HCT116 (cell line): Measurements from ENCODE around the gene RACGAP1.

Experiments used
- EGR1 ChIP-seq: IDR thresholded peaks from 2 replicates; pipeline ENCODE4 v1.6.1; 2012; ENCODE audit warnings: low read depth
- ELF1 ChIP-seq: IDR thresholded peaks from 2 replicates; pipeline ENCODE4 v1.6.1; 2012; ENCODE audit warnings: low read depth, borderline replicate concordance
- JUND ChIP-seq: IDR thresholded peaks from 2 replicates; pipeline ENCODE4 v1.6.1; 2012
- POLR2A ChIP-seq: IDR thresholded peaks from 2 replicates; pipeline ENCODE4 v1.7.0; 2011; ENCODE audit warnings: borderline replicate concordance; ENCODE audit not compliant: insufficient read depth, insufficient read length; ENCODE audit errors: extremely low read depth
- POLR2AphosphoS5 ChIP-seq: IDR thresholded peaks from 2 replicates; pipeline ENCODE4 v1.6.1; 2011; ENCODE audit warnings: mild to moderate bottlenecking, low read depth, low read length, moderate library complexity
- SIN3A ChIP-seq: IDR thresholded peaks from 2 replicates; pipeline ENCODE4 v1.6.1; 2012; ENCODE audit warnings: low read depth
- SRF ChIP-seq: IDR thresholded peaks from 2 replicates; pipeline ENCODE4 v1.6.1; 2012; ENCODE audit warnings: low read depth
- TCF7L2 ChIP-seq: IDR thresholded peaks from 2 replicates; pipeline ENCODE4 v1.7.0; 2011; ENCODE audit warnings: borderline replicate concordance, inconsistent platforms; ENCODE audit not compliant: insufficient read depth, insufficient read length; ENCODE audit errors: extremely low read depth
- YY1 ChIP-seq: IDR thresholded peaks from 2 replicates; pipeline ENCODE4 v1.6.1; 2011; ENCODE audit warnings: low read length, low read depth, moderate library complexity, mild to moderate bottlenecking; ENCODE audit not compliant: insufficient replicate concordance; ENCODE audit errors: extremely low read depth
- TF ChIP-seq, protein P1 (sequence below), 3 experiments: fragments of 200-600 bp in 1 of 3; sonication (generic) in 1 of 3; IDR thresholded peaks in 2 of 3; conservative IDR thresholded peaks in 1 of 3; 2 replicates each; pipeline ENCODE4 v1.5.1; 2012 to 2017; ENCODE audit warnings: low read depth in 2 of 3, low read length in 2 of 3, antibody characterized with exemption in 1 of 3, borderline replicate concordance in 1 of 3, control low read depth in 1 of 3, mild to moderate bottlenecking in 1 of 3, mixed read lengths in 1 of 3, mixed run types in 1 of 3, moderate library complexity in 1 of 3; ENCODE audit not compliant: insufficient read depth in 1 of 3
- TF ChIP-seq, protein P2 (sequence below): IDR thresholded peaks from 2 replicates; pipeline ENCODE4 v1.6.1; 2012; ENCODE audit warnings: low read depth
- TF ChIP-seq, protein P3 (sequence below): IDR thresholded peaks from 2 replicates; pipeline ENCODE4 v1.6.1; 2012

DNA sequence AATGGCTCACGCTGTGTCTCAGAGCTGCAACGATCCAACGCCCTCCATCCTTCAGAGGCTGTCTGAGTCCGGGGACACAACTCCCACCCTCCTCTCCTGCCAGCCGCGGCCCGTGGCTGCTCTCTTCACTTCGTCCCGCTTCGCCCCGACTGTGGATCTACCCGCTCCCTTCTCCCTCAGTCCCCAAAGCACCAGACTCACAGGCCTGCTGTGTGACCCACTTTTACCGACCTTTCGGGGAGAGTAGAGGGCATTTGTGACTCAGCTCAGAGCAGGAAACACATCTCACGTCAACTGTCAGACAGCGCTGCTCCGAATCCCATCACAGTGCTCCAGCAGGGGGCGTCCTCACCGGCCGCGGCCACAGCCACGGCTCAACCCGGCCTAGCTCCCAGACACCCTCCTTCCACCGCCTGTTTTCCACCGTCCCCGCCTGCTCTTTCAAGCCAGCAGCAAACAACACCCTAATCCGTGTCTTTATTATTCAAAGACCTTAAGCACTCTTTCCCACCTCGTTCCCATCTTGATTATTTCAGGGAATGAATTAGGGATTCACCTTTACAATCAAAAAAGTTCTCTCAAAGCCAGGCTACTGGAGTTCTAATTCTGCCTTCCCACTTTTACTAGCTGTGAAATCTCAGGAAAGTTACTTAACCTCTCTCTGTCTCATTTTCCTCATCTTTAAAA is 79.8 kb downstream of the RACGAP1 start:
- TF ChIP-seq, protein P1, sequence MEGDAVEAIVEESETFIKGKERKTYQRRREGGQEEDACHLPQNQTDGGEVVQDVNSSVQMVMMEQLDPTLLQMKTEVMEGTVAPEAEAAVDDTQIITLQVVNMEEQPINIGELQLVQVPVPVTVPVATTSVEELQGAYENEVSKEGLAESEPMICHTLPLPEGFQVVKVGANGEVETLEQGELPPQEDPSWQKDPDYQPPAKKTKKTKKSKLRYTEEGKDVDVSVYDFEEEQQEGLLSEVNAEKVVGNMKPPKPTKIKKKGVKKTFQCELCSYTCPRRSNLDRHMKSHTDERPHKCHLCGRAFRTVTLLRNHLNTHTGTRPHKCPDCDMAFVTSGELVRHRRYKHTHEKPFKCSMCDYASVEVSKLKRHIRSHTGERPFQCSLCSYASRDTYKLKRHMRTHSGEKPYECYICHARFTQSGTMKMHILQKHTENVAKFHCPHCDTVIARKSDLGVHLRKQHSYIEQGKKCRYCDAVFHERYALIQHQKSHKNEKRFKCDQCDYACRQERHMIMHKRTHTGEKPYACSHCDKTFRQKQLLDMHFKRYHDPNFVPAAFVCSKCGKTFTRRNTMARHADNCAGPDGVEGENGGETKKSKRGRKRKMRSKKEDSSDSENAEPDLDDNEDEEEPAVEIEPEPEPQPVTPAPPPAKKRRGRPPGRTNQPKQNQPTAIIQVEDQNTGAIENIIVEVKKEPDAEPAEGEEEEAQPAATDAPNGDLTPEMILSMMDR (IDR thresholded peaks at IDR 0.05 in 2 of 3, conservative IDR thresholded peaks at IDR 0.05 in 1 of 3; ENCODE audit: borderline replicate concordance in 1 of 3, insufficient read depth in 1 of 3, low read depth in 2 of 3, low read length in 2 of 3): peak; percentile 76 to 93 (median 89)
- TF ChIP-seq JUND: no peak
- TF ChIP-seq SRF: no peak
- no peak for TF ChIP-seq YY1
- TF ChIP-seq, protein P2, sequence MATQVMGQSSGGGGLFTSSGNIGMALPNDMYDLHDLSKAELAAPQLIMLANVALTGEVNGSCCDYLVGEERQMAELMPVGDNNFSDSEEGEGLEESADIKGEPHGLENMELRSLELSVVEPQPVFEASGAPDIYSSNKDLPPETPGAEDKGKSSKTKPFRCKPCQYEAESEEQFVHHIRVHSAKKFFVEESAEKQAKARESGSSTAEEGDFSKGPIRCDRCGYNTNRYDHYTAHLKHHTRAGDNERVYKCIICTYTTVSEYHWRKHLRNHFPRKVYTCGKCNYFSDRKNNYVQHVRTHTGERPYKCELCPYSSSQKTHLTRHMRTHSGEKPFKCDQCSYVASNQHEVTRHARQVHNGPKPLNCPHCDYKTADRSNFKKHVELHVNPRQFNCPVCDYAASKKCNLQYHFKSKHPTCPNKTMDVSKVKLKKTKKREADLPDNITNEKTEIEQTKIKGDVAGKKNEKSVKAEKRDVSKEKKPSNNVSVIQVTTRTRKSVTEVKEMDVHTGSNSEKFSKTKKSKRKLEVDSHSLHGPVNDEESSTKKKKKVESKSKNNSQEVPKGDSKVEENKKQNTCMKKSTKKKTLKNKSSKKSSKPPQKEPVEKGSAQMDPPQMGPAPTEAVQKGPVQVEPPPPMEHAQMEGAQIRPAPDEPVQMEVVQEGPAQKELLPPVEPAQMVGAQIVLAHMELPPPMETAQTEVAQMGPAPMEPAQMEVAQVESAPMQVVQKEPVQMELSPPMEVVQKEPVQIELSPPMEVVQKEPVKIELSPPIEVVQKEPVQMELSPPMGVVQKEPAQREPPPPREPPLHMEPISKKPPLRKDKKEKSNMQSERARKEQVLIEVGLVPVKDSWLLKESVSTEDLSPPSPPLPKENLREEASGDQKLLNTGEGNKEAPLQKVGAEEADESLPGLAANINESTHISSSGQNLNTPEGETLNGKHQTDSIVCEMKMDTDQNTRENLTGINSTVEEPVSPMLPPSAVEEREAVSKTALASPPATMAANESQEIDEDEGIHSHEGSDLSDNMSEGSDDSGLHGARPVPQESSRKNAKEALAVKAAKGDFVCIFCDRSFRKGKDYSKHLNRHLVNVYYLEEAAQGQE: no peak
- TF ChIP-seq ELF1: no peak
- no peak for TF ChIP-seq TCF7L2
- no peak for TF ChIP-seq POLR2A
- TF ChIP-seq EGR1: no peak
- TF ChIP-seq, protein P3, sequence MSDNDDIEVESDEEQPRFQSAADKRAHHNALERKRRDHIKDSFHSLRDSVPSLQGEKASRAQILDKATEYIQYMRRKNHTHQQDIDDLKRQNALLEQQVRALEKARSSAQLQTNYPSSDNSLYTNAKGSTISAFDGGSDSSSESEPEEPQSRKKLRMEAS: peak; percentile 35
- 0 out of 2 replicates have a peak, but pooled peaks have one; percentile 32 for TF ChIP-seq POLR2AphosphoS5
- TF ChIP-seq SIN3A: no peak
